Epidermal melanocyte (primary cell): ENCODE measurements around the gene PALMD.
A peak's percentile ranks its signal among the peaks of the same experiment; 100 is the strongest.

ENCODE experiments used
- DNase-seq: peaks from one replicate; pipeline ENCODE4 v3.0.0; 2011; ENCODE audit warnings: low spot score; ENCODE audit not compliant: insufficient read length

The PALMD gene

GRCh38 chr1:99658031-99658290, 12.0 kb downstream of the PALMD start:
- DNase-seq = no peak

DNA sequence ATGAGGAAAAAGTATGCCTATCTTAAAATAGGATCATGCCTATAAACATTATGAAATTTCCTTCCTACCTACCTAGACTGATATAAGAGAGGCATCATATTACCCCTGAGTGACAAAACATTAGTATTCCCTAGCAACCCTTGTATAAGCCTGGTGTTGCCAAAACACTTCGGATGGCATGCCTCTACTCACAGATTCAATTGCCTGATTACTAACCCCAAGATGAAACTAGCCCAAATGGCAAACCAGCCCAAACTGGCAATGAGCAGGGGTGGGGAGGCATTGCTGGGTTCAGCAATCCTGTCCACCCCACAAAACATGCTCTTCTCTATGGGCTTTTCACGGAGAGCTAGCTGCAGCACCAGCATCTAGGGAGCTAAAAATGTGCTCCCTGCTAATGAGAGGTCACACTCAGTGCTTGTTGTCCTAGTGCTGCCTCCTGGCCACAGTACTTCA, 13.9 kb downstream of the PALMD start:
- DNase-seq = no peak

GRCh38 chr1:99660496-99660895, 14.6 kb downstream of the PALMD start:
- no peak for DNase-seq

DNA sequence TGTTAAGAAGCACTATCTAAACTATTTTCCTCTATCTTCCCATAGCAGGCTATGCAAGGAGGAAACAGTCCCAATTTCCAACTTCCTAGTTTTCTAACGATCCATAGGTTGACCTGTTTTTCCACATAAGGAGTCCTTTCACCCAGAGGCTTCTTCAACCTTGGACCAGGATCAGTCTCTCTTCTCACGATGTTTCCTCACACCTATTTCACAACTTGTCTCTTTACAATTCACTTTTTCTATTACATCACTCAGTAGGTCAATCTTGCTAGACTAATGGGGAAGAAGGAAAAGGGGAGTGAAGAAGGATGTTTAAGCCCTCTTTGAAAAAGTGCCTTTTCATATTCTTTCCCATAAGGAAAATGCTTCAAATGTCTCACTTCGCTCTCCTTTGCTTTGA, 15.9 kb downstream of the PALMD start:
- no peak for DNase-seq

GRCh38 chr1:99662539-99663080, 16.7 kb downstream of the PALMD start:
- peak; percentile 52 for DNase-seq

DNA sequence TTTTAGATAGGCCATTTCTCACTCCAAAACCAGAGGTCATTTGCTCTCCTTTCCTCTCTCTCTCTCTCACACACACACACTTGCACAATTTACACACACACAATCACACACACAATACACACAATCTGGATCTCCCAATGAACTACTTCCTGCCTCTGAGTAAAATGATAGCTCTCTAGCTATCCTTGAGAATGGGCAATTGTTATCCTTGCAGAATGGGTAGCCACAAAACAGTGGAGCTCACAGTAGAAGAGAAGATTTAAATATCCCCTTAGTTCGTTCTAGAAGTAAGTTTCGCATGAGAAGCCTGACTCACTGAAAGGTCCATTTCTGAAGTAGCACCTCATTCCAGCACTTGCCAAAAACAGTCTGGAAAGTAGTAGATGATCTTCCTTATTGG, 17.6 kb downstream of the PALMD start:
- no peak for DNase-seq

DNA sequence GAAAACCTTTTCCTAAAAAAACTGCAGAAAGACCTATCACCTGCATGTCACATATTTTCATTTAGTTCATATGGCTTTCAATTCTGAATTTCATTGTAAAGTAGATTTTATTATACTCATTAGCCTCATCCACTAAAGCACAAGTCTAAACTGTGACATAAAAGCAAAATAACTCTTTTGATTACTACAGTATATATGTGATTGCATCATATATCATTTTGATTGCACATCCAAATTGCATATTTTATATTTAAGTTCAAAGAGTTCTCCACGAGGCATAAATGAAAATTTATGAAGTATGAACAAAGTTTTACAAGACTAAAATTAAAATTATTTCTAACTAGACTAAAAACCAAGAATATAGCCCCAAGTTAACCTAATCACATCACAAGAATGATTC, 19.3 kb downstream of the PALMD start:
- DNase-seq = no peak

DNA sequence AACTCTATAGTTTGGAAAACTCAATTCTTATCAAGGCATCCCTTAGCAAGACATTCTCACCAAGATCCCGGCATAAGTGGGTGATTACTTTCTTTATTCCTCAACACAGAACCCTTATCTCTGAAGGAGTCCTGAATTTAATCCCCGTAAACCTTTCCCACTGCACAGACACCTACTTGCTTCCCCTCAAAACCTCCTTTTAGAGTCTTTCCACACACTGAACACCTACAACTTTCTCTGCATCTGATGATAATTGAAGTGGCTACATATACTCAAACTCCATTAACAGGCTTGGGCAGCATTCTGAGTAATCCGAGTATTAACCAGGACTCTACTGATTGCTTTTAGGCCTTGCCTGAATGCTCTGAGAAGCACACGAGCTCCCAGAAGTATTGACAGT, 23.5 kb downstream of the PALMD start:
- no peak for DNase-seq

- no peak for DNase-seq
These were observed 23.9 kb downstream of the PALMD start for GRCh38 chr1:99669821-99670220.

- DNase-seq = no peak
These were observed 24.7 kb downstream of the PALMD start for GRCh38 chr1:99670583-99670982.

GRCh38 chr1:99672038-99672437, 26.1 kb downstream of the PALMD start:
- no peak for DNase-seq

GRCh38 chr1:99672530-99673213, 26.8 kb downstream of the PALMD start:
- DNase-seq = no peak

DNA sequence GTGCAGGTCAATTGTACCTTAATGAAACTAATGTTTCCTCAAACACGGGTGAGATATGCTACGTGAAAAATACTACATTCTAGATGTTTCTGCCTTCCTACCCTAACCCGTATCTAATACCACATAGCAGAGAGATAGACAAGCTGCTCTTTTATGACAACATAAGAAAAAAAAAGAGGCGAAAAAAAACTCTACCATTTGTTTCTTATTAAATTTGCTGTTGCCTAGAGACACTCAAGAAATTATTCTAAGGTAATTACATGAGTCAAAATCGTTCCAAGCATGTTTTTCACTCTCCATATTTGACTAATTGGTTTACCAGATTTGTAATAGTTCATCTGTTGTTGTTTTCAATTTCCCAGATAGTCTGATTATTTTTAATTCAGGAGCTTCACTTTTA, 27.4 kb downstream of the PALMD start:
- DNase-seq = no peak

DNA sequence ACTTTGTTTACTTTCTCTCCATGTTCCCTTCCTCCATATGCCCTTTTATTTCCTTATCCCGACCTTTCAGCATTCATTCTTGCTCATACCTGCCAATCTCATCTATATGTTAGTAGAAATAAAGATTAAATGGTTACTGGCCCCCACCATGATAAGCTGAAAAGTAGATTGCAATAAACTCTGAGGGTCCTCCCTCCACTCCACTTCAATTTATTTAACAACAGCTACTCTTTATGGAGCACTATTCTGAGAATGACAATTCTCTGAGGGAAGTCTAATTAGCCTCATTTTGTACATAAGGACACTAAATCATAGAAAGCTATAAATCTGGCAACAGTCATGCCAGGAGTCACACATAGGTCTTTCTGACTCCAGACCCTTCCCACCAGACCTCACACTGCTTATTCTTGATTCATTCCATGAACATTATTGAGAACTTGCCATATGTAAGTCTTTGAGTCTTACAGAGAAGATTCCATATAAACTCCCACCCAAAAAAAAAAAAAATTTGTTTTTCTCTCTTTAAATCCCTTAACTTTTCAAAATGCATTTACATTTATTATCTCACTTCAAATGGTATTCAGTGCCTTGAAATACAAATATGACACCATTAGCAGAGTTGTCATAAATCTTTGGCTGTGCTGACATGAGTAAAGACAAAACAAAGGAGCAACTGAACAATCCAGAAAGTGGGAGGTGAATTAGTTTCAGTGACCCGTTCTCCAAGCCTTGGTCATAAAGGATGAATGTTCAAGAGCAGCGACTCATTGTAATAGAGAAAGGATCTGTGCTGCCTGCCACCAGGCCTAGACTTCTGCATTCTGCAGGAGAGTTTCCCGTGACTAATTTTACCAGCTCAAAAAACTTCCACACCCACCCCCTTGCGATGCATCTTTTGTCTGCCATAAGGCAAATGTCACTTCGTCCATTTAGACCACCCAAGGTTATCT, 28.5 kb downstream of the PALMD start:
- DNase-seq = no peak

DNA sequence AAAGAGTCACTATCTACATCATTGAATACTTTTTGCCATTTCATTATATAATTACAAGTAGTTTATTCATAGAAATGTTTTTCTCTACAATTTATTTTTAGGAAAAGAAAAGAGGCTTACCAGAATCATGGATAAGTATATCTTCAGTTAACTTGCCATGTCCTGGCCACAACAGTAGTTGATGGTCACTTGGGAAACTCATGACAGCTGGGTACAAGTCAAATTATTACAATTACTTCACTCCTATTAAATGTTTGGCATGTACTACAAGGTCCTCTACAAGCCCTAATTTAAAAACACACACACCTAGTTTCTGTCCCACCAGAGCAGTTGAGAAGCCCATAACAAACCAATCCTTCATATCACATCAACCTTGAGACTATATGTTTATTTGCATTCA, 29.4 kb downstream of the PALMD start:
- no peak for DNase-seq

DNA sequence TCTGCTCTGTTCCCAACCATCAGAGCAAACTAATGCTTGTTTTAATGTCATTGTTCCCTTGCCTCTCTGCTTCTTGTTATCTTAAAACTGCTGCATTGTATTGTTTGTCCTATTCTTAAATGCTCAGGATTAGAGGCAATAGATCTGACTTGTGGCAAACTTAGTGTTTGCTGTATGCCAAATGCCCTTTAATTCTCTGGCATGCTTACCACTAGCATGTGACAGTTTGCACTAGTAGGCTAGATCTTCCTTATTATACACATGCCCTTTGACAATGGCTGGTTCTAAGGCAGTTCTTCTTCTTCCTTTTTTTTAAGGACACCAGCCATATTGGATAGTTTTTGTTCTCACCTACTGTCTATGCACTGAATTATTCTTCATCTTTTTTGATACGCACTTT, 30.1 kb downstream of the PALMD start:
- no peak for DNase-seq

DNA sequence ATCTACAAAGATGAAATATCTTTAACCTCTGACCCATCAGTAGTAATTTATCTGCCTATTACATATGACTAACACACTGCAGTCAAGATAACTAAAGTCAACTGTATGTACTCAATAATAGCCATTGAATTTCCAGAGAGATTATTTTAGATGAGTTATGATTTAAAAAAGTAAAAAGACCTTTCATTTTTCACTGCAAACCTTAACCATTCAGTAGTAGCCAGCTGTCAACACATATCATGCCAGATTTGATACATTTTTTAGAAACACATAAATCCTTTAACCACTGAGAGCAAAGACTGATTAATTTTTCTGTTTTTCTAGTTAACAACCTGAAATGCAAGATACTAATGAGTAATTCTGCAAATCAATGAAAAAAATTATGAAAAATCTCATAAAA, 31.0 kb downstream of the PALMD start:
- DNase-seq = no peak

DNA sequence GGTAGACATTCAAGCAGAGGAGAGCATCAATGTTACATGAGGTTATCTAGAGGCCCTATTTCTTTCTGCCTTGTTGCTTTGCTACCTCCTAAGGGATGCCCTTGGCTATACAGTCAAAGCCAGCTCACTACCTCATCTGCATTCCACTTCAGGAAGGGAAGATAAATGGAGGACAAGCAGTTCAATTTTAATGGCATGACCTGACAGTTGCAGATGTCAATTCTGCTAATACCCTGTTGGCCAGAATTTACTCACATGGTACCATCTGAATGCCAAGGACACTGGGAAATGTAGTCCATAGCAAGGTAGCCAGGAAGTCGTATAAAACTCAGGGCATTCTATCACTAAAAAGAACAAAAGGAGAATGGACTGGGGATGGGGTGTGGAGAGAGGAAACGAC, 31.5 kb downstream of the PALMD start:
- no peak for DNase-seq

- DNase-seq = no peak
These were observed 34.4 kb downstream of the PALMD start for GRCh38 chr1:99680270-99680669.

GRCh38 chr1:99681583-99681982, 35.7 kb downstream of the PALMD start:
- DNase-seq = no peak

DNA sequence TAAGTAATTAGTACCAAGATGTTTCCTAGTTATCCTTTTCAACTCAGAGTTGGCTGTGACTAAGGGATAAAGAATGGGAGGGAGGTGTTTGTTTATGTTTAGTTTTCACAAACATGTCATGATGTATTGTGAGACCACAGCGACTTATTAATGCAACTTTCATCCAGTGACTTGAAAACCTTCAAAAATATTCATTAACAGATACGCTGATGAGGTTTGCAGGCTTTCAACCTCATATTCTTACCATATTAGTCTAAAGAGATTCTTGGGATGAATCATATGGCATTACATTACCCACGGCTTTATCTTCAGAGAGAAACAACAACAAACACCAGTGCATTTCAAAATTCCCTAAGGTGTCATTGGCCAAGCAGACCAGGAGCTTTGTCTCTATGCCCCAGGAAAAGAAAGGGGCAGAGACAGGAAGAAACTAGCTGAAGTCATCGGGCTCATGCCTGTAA, 36.4 kb downstream of the PALMD start:
- no peak for DNase-seq

DNA sequence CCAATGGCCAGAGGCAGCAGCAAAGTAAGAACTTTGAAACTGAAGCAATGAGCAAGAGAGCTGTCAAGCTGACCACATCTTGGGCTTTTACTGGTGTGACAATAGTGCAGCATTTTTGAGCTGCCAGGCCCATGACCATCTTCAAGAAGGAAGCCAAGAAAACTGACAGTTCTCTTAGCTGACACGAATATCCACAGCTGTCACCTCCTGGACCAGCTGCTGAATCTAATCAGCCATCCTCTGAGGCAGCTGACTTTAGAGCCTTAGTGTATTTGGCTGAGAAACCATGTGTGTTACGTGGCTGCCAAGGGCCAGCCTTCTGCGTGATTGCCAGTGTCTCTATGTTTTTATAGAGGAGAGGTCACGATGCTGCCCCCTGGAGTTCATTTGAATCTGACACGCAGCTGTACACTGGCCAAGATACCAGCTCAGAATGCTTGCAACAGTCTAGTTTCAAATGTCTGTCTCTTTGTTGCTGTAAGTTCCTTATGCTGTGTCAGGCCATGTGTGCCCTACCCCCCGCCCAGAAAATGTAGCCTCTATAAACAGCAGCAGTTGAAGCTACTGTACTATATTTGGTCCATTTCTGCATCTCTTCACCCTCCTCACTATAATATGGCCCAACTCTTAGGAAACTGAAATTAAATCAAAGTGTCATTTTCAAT, 39.7 kb downstream of the PALMD start:
- peak; percentile 68 for DNase-seq
